A549 (cell line): ENCODE measurements around the gene METRNL. TPM values are rescaled to one million over a fixed set of nuclear protein-coding genes. Genes with fewer than 3 reads are reported as not detected.

Experiments
- ATAC-seq, 2 experiments: fragments of 200-7000 bp in 1 of 2; fragments of >200 bp in 1 of 2; cut with Nextera tagmentation in 1 of 2; cut with Tn5 transposase in 1 of 2; 3 replicates each; pipeline versions ENCODE4 v1.8.0 to v1.9.1; 2018 to 2020; ENCODE audit warnings: mild to moderate bottlenecking in 1 of 2, moderate library complexity in 1 of 2
- CTCF ChIA-PET: fragments of 300-600 bp; sonication (Branson Sonifier 250); formaldehyde crosslinking; extraction: SDS; loops from one replicate; lab custom pipeline; 2021; ENCODE audit warnings: antibody characterized with exemption, inconsistent platforms; lab: Yijun Ruan, JAX
- POLR2A ChIA-PET: fragments of 350-600 bp; formaldehyde crosslinking; extraction: SDS; loops from one replicate; lab custom pipeline; 2021; ENCODE audit warnings: antibody characterized with exemption, inconsistent platforms; lab: Yijun Ruan, JAX
- DNase-seq, 2 experiments: peaks; one replicate each; pipeline versions ENCODE4 v3.0.0 to v3.0.0-alpha.2; 2011 to 2016; ENCODE audit warnings: low read depth in 1 of 2, low spot score in 1 of 2
- FAIRE-seq: peaks from 2 replicates; lab custom pipeline; 2011; peaks lifted over from hg19 to GRCh38; lab: Jason Lieb, UNC
- H3K27ac ChIP-seq, 2 experiments: fragments of >200 bp; sonication (Bioruptor Twin); formaldehyde crosslinking; 3 replicates each; pipeline ENCODE4 v1.5.1; 2016 to 2017
- H3K4me1 ChIP-seq: fragments of >200 bp; sonication (Bioruptor Twin); formaldehyde crosslinking; 3 replicates; pipeline ENCODE4 v1.6.1; 2016
- H3K4me2 ChIP-seq: fragments of >200 bp; sonication (Bioruptor Twin); formaldehyde crosslinking; 3 replicates; pipeline ENCODE4 v1.6.1; 2016
- H3K4me3 ChIP-seq: fragments of >200 bp; sonication (Bioruptor Twin); formaldehyde crosslinking; 3 replicates; pipeline ENCODE4 v1.5.1; 2016
- H3K9me3 ChIP-seq: fragments of >200 bp; sonication (Bioruptor Twin); formaldehyde crosslinking; 3 replicates; pipeline ENCODE4 v1.6.1; 2016
- CBX8 ChIP-seq: fragments of 200-600 bp; sonication (generic); IDR thresholded peaks from 2 replicates; pipeline ENCODE4 v1.6.1; 2016
- CHD4 ChIP-seq: fragments of 200-600 bp; sonication (generic); IDR thresholded peaks from 2 replicates; pipeline ENCODE4 v1.6.1; 2016; ENCODE audit warnings: antibody characterized with exemption, mild to moderate bottlenecking, borderline replicate concordance
- FOXS1 ChIP-seq: fragments of 250-450 bp; sonication (Bioruptor Pico); IDR thresholded peaks from 2 replicates; pipeline ENCODE4 v1.5.0; 2020; ENCODE audit warnings: mild to moderate bottlenecking, moderate library complexity
- GATA3 ChIP-seq: IDR thresholded peaks from 2 replicates; pipeline ENCODE4 v1.6.1; 2012; ENCODE audit warnings: borderline replicate concordance
- HEYL ChIP-seq: fragments of 250-450 bp; sonication (Bioruptor Pico); IDR thresholded peaks from 2 replicates; pipeline ENCODE4 v1.8.0; 2021; ENCODE audit warnings: mild to moderate bottlenecking, moderate library complexity
- HOXB13 ChIP-seq: fragments of 250-450 bp; sonication (Bioruptor Pico); IDR thresholded peaks from 2 replicates; pipeline ENCODE4 v1.5.0; 2020; ENCODE audit warnings: low read depth, mild to moderate bottlenecking, moderate library complexity
- JUNB ChIP-seq: fragments of >200 bp; sonication (Bioruptor Twin); formaldehyde crosslinking; IDR thresholded peaks from 2 replicates; pipeline ENCODE4 v1.6.1; 2016
- MAFK ChIP-seq: fragments of 450-650 bp; IDR thresholded peaks from 2 replicates; pipeline ENCODE4 v1.6.1; 2014; ENCODE audit not compliant: partially characterized antibody
- MYC ChIP-seq: IDR thresholded peaks from 2 replicates; pipeline ENCODE4 v1.6.1; 2012; ENCODE audit warnings: mild to moderate bottlenecking, inconsistent platforms, low read length, improper control_type of control experiment, borderline replicate concordance
- PHF8 ChIP-seq: fragments of 200-600 bp; sonication (generic); IDR thresholded peaks from 2 replicates; pipeline ENCODE4 v1.6.1; 2016; ENCODE audit warnings: low read depth, mild to moderate bottlenecking, antibody characterized with exemption, moderate library complexity, borderline replicate concordance
- POLR2AphosphoS2 ChIP-seq: conservative IDR thresholded peaks from 2 replicates; pipeline ENCODE4 v1.6.1; 2012; ENCODE audit warnings: low read length, improper control_type of control experiment, inconsistent platforms
- RARB ChIP-seq: fragments of 250-450 bp; sonication (Bioruptor Pico); IDR thresholded peaks from 2 replicates; pipeline ENCODE4 v1.8.0; 2021; ENCODE audit warnings: mild to moderate bottlenecking, moderate library complexity
- RCOR1 ChIP-seq: fragments of 150-350 bp; IDR thresholded peaks from 2 replicates; pipeline ENCODE4 v1.6.1; 2014; ENCODE audit warnings: antibody characterized with exemption, low read length, low read depth
- RNF2 ChIP-seq: fragments of 200-600 bp; sonication (generic); IDR thresholded peaks from 2 replicates; pipeline ENCODE4 v1.6.1; 2016; ENCODE audit warnings: low read depth, mild to moderate bottlenecking, antibody characterized with exemption, moderate library complexity, borderline replicate concordance
- ZFP36 ChIP-seq: fragments of 450-650 bp; IDR thresholded peaks from 2 replicates; pipeline ENCODE4 v1.6.1; 2014; ENCODE audit warnings: borderline replicate concordance; ENCODE audit not compliant: partially characterized antibody
- ZNF302 ChIP-seq: fragments of 250-450 bp; sonication (Bioruptor Pico); IDR thresholded peaks from 2 replicates; pipeline ENCODE4 v1.9.0; 2021; ENCODE audit warnings: inconsistent platforms, mild to moderate bottlenecking, moderate library complexity
- WGBS: methylation state at CpG from one replicate; pipeline ENCODE4 v1.1.6; 2017; ENCODE audit errors: missing lambda C conversion rate; 5-methylcytosine and 5-hydroxymethylcytosine counted together
- polyA plus RNA-seq, 4 experiments: library from polyadenylated mRNA; depleted of rRNA in 3 of 4; stranded (reverse); fragments of >200 nt; fragmentation: RNase III in 1 of 4; extraction: RNeasy Plus Mini Kit Qiagen cat#74134 plus additional on column Dnase treatment in 1 of 4; gene quantifications; 2 replicates in 3 of 4; 3 replicates in 1 of 4; pipeline ENCODE4 v1.2.3, GENCODE V29; 2011 to 2017
- TF ChIP-seq, protein P1 (sequence below): IDR thresholded peaks from 2 replicates; pipeline ENCODE4 v1.6.1; 2012
- TF ChIP-seq, protein P2 (sequence below): fragments of >200 bp; sonication (Bioruptor Twin); formaldehyde crosslinking; IDR thresholded peaks from 2 replicates; pipeline ENCODE4 v1.6.1; 2016
- TF ChIP-seq, protein P3 (sequence below): IDR thresholded peaks from 2 replicates; pipeline ENCODE4 v1.6.1; 2012

Gene METRNL
- polyA plus RNA-seq, 2 of the 4 experiments (the other 2 are of a cell fraction): 1.7 to 6.4 TPM

DNA sequence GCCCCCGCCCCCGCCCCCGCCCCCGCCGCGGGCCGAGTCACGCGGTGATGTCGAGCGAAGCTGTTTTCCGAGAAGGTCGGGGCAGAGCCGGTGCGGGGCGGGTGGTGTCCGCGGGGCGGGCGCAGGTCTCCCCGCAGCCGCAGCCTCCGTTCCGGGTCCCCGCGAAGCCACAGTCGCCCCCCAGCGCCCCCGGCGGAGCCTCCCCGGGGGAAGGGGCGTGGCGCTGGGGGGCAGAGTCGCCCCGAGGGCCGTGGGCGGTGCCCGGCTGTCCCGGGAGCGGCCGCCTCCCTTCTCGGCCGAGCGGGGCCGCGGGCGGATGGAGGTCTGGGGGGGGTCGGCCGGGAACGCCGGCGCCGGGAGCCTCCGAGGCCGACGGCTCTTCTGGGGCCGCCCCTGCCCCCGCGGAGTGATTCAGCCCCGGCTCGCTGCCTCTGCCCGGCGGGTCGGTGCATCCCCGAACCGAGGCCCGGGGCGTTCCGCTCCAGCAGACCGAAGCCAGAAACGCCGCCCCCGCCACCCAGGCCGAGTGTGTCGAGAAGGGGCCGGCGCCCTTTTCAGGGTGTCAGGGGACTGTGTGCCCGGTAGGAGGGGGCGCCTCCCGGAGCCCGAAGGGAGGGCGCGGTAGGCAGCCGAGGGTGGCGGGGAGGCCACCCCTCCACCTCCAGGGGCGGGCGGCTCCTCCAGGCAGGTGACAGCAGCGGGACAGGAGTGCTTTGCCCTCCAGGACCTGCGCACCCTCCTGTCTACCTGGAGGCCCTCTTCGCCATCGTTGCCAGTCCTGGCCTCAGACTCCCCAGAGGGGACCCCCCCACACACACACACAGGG is 1.7 kb downstream of the METRNL start:
- no peak; a peak in 1 of 6 replicates for ATAC-seq
- no peak for FAIRE-seq
- no peak for TF ChIP-seq CBX8
- TF ChIP-seq, protein P1, sequence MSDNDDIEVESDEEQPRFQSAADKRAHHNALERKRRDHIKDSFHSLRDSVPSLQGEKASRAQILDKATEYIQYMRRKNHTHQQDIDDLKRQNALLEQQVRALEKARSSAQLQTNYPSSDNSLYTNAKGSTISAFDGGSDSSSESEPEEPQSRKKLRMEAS: peak; percentile 31; the same call in 1 of the 2 replicates
- Histone ChIP-seq H3K4me2 (peak overlapping the region; percentile 99), H3K4me1 (peaks cover 24% of the 10 kb centered on the region), H3K9me3 (no peaks in the 10 kb centered on the region), H3K27ac (peak overlapping the region; percentile 54 to 91), H3K4me3 (peak overlapping the region; percentile 77)
- no peak for DNase-seq
- 45% methylated on average over 44 of the region's 91 CpGs for WGBS
- POLR2A ChIA-PET: no interaction called here
- CTCF ChIA-PET: no interaction called here

DNA sequence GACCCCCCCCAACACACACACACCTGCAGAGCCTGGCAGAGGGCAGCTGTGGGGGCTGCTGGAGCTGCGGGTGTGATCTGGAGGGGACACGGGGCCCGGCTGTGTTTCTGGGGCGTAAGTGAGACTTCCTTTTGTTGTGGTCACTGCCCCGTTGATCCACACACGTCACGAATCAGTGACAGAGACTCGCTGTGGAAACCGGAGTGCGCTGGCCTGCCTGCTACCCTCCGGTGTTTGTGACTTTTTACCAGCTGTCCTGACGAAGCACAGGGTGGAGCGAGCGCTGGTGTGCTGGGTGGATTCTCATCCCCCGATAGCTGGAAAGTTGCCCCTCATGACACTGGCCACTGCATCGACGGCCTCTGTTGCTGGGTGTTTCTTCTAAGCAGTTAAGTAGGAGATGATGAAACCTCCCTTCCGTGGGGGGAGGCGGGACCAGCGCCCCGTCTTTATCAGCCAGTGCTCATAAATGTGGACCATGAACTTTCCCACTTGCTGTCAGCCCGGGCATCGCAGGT is 2.3 kb downstream of the METRNL start:
- ATAC-seq: no peak
- CTCF ChIA-PET: no interaction called here
- H3K4me1 ChIP-seq: peaks cover 24% of the 10 kb centered on the region
- TF ChIP-seq PHF8 (no peak), HEYL (CRISPR knock-in tag) (no peak), CHD4 (no peak), HOXB13 (CRISPR knock-in tag) (no peak), MYC (no peak), RARB (CRISPR knock-in tag) (no peak), RNF2 (no peak), RCOR1 (no peak), ZNF302 (CRISPR knock-in tag) (no peak), ZFP36 (no peak), POLR2AphosphoS2 (no peak), GATA3 (no peak), FOXS1 (CRISPR knock-in tag) (no peak)
- TF ChIP-seq, protein P2, sequence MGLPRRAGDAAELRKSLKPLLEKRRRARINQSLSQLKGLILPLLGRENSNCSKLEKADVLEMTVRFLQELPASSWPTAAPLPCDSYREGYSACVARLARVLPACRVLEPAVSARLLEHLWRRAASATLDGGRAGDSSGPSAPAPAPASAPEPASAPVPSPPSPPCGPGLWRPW: no peak
- TF ChIP-seq, protein P3, sequence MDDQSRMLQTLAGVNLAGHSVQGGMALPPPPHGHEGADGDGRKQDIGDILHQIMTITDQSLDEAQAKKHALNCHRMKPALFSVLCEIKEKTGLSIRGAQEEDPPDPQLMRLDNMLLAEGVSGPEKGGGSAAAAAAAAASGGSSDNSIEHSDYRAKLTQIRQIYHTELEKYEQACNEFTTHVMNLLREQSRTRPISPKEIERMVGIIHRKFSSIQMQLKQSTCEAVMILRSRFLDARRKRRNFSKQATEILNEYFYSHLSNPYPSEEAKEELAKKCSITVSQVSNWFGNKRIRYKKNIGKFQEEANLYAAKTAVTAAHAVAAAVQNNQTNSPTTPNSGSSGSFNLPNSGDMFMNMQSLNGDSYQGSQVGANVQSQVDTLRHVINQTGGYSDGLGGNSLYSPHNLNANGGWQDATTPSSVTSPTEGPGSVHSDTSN: no peak
- TF ChIP-seq, all 56 proteins: peak for 0
- FAIRE-seq (no peak), DNase-seq (no peak)
- POLR2A ChIA-PET: no interaction called here
- WGBS: 94% methylated on average over 23 of the region's 23 CpGs
- no peak overlapping the region for H3K4me3 ChIP-seq
- peak overlapping the region; percentile 99; the same call in 1 of the 3 replicates for H3K4me2 ChIP-seq
- H3K27ac ChIP-seq: no peak overlapping the region; a peak in 1 of 6 replicates
- no peaks in the 10 kb centered on the region for H3K9me3 ChIP-seq

DNA sequence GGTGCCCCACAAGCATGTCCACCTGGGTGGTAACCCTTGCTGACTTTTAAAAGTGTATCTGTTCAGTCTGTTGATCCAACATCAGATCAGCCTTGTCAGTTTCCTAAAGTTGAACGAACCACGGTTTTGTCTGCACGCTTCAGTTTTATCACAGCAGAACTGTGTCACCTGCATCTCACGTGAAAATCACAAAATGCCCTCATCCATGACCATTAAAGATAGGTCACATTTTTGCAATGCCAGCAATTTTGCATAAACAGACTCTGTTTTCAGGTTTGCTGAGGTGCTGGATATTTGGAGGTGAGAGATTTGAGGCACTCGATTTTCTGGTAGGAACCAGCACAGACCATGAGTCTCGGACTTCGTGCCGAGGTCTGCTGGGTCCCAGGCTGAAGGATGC is 3.0 kb downstream of the METRNL start:
- no peak overlapping the region for H3K4me2 ChIP-seq
- POLR2A ChIA-PET: no interaction called here
- TF ChIP-seq JUNB: no peak
- peak; percentile 97 for TF ChIP-seq MAFK

More for the DNA sequence above, 3.0 kb downstream of the METRNL start:
- FAIRE-seq (no peak), ATAC-seq (no peak), DNase-seq (no peak)
- Histone ChIP-seq H3K4me1 (peaks cover 24% of the 10 kb centered on the region), H3K4me3 (no peak overlapping the region), H3K27ac (no peak overlapping the region), H3K9me3 (no peaks in the 10 kb centered on the region)
- 98% methylated on average over 8 of the region's 8 CpGs for WGBS
- CTCF ChIA-PET: no interaction called here
